HepG2 (cell line): ENCODE results near the gene PIKFYVE. TPM values are rescaled to one million over a fixed set of nuclear protein-coding genes. Genes with fewer than 3 reads are reported as not detected.

Source experiments
- ATAC-seq: fragments of 200-7000 bp; cut with Tn5 transposase; 3 replicates; pipeline ENCODE4 v1.9.1; 2020; ENCODE audit warnings: mild to moderate bottlenecking, moderate library complexity
- BruUV-seq: library from RNA; stranded (reverse); fragments of 400-500 nt; replicated peaks from 2 replicates; lab custom pipeline; 2021; lab: Mats Ljungman, UMichigan
- CTCF ChIA-PET: fragments of 300-600 bp; formaldehyde crosslinking; extraction: SDS; loops from one replicate; lab custom pipeline; 2021; ENCODE audit warnings: low total read pairs, inconsistent platforms, low intra/inter-chr PET ratio; lab: Yijun Ruan, JAX
- POLR2A ChIA-PET: fragments of 350-600 bp; sonication (Branson Sonifier 250); formaldehyde crosslinking; loops from one replicate; lab custom pipeline; 2020; ENCODE audit warnings: antibody characterized with exemption, inconsistent platforms; lab: Yijun Ruan, JAX
- DNase-seq: peaks from one replicate; pipeline ENCODE4 v3.0.0-alpha.2; 2015; ENCODE audit warnings: low spot score
- FAIRE-seq: peaks from 3 replicates; lab custom pipeline; 2011; peaks lifted over from hg19 to GRCh38; lab: Jason Lieb, UNC
- H2AFZ ChIP-seq: one replicate; pipeline ENCODE4 v1.6.1; 2011; ENCODE audit warnings: low read length, inconsistent platforms
- H3K27ac ChIP-seq: fragments of 300-600 bp; 3 replicates; pipeline ENCODE4 v1.8.0; 2011; ENCODE audit warnings: mixed run types, mild to moderate bottlenecking, mixed read lengths, low read length, inconsistent platforms; ENCODE audit not compliant: insufficient read depth; ENCODE audit errors: extremely low read length
- H3K27me3 ChIP-seq, 2 experiments: fragments of 200-600 bp in 1 of 2; 2 replicates in 1 of 2; 3 replicates in 1 of 2; pipeline versions ENCODE4 v1.6.0 to v1.8.0; 2011; ENCODE audit warnings: low read length in 2 of 2, mild to moderate bottlenecking in 2 of 2, moderate library complexity in 2 of 2, inconsistent platforms in 1 of 2; ENCODE audit not compliant: insufficient read depth in 2 of 2, control insufficient read depth in 1 of 2
- H3K36me3 ChIP-seq, 2 experiments: fragments of 200-600 bp in 1 of 2; replicated peaks in 1 of 2; 2 replicates in 1 of 2; 3 replicates in 1 of 2; pipeline versions ENCODE4 v1.5.1 to v1.8.0; 2011; ENCODE audit warnings: low read length in 2 of 2, inconsistent platforms in 1 of 2; ENCODE audit not compliant: insufficient read depth in 2 of 2, control insufficient read depth in 1 of 2
- H3K4me1 ChIP-seq: 2 replicates; pipeline ENCODE4 v1.5.1; 2012; ENCODE audit warnings: low read length, inconsistent platforms; ENCODE audit not compliant: insufficient read depth
- H3K4me2 ChIP-seq: 2 replicates; pipeline ENCODE4 v1.6.0; 2011; ENCODE audit warnings: low read depth, low read length, inconsistent platforms
- H3K4me3 ChIP-seq, 3 experiments: fragments of 200-600 bp in 1 of 3; sonication (generic), shearing (Covaris generic) in 1 of 3; replicated peaks in 1 of 3; 2 replicates each; pipeline ENCODE4 v1.5.1; 2011 to 2016; ENCODE audit warnings: low read length in 3 of 3, inconsistent platforms in 2 of 3, low read depth in 2 of 3, mild to moderate bottlenecking in 2 of 3, control low read depth in 1 of 3, mixed read lengths in 1 of 3; ENCODE audit not compliant: insufficient read depth in 1 of 3
- H3K79me2 ChIP-seq: one replicate; pipeline ENCODE4 v1.6.1; 2011; ENCODE audit warnings: low read length, inconsistent platforms; ENCODE audit not compliant: insufficient read depth
- H3K9ac ChIP-seq: 2 replicates; pipeline ENCODE4 v1.6.0; 2011; ENCODE audit warnings: mild to moderate bottlenecking, low read depth, low read length, inconsistent platforms; ENCODE audit not compliant: insufficient read depth
- H3K9me3 ChIP-seq: 2 replicates; pipeline ENCODE4 v1.5.1; 2012; ENCODE audit warnings: mild to moderate bottlenecking, low read length
- H4K20me1 ChIP-seq: 2 replicates; pipeline ENCODE4 v1.6.0; 2011; ENCODE audit warnings: inconsistent platforms, mild to moderate bottlenecking, low read length, moderate library complexity; ENCODE audit not compliant: insufficient read depth
- JUNB ChIP-seq: sonication (generic); formaldehyde crosslinking; IDR thresholded peaks from 2 replicates; pipeline ENCODE4 v1.8.0; 2022; ENCODE audit warnings: missing genetic modification reagents, mild to moderate bottlenecking, borderline replicate concordance
- KDM5A ChIP-seq: fragments of 200-600 bp; sonication (generic); IDR thresholded peaks from 2 replicates; pipeline ENCODE4 v1.7.0; 2018; ENCODE audit warnings: antibody characterized with exemption, mild to moderate bottlenecking, low read length, borderline replicate concordance
- PCBP2 ChIP-seq: fragments of 200-400 bp; formaldehyde crosslinking; optimal IDR thresholded peaks from 2 replicates; pipeline ENCODE3; 2018; ENCODE audit warnings: low read length, low read depth; ENCODE audit not compliant: poor library complexity, severe bottlenecking
- PHF21A ChIP-seq: sonication (generic); formaldehyde crosslinking; IDR thresholded peaks from 2 replicates; pipeline ENCODE4 v1.5.0; 2020; ENCODE audit warnings: mild to moderate bottlenecking, missing genetic modification reagents
- PTBP1 ChIP-seq: fragments of 200-400 bp; formaldehyde crosslinking; IDR thresholded peaks from 2 replicates; pipeline ENCODE4 v1.6.1; 2018; ENCODE audit warnings: low read length, low read depth; ENCODE audit not compliant: poor library complexity, severe bottlenecking
- REL ChIP-seq: sonication (generic); formaldehyde crosslinking; conservative IDR thresholded peaks from 2 replicates; pipeline ENCODE4 v1.8.0; 2022; ENCODE audit warnings: mild to moderate bottlenecking, missing genetic modification reagents, moderate library complexity
- SMARCC2 ChIP-seq: fragments of 450-650 bp; IDR thresholded peaks from 2 replicates; pipeline ENCODE4 v1.6.1; 2017; ENCODE audit warnings: antibody characterized with exemption, mild to moderate bottlenecking
- SNAPC2 ChIP-seq: sonication (generic); formaldehyde crosslinking; IDR thresholded peaks from 2 replicates; pipeline ENCODE4 v1.8.1; 2022; ENCODE audit warnings: mild to moderate bottlenecking, missing genetic modification reagents
- ZKSCAN5 ChIP-seq: sonication (generic); formaldehyde crosslinking; IDR thresholded peaks from 2 replicates; pipeline ENCODE4 v1.5.1; 2020; ENCODE audit warnings: mild to moderate bottlenecking, missing genetic modification reagents
- ZNF317 ChIP-seq: sonication (generic); formaldehyde crosslinking; IDR thresholded peaks from 2 replicates; pipeline ENCODE4 v1.5.0; 2020; ENCODE audit warnings: mild to moderate bottlenecking, missing genetic modification reagents
- ZNF33B ChIP-seq: sonication (generic); formaldehyde crosslinking; IDR thresholded peaks from 2 replicates; pipeline ENCODE4 v1.5.1; 2020; ENCODE audit warnings: mild to moderate bottlenecking, missing genetic modification reagents
- ZNF367 ChIP-seq: sonication (generic); formaldehyde crosslinking; IDR thresholded peaks from 2 replicates; pipeline ENCODE4 v1.4.0; 2020; ENCODE audit warnings: missing genetic modification reagents, borderline replicate concordance
- ZNF598 ChIP-seq: sonication (generic); formaldehyde crosslinking; IDR thresholded peaks from 2 replicates; pipeline ENCODE4 v1.5.1; 2020; ENCODE audit warnings: mild to moderate bottlenecking, missing genetic modification reagents, borderline replicate concordance
- ZNF616 ChIP-seq: sonication (generic); formaldehyde crosslinking; IDR thresholded peaks from 2 replicates; pipeline ENCODE4 v1.5.0; 2020; ENCODE audit warnings: low read depth, mild to moderate bottlenecking, missing genetic modification reagents
- ZSCAN25 ChIP-seq: sonication (generic); formaldehyde crosslinking; IDR thresholded peaks from 2 replicates; pipeline ENCODE4 v1.8.0; 2022; ENCODE audit warnings: mild to moderate bottlenecking, missing genetic modification reagents
- WGBS: methylation state at CpG from one replicate; pipeline ENCODE4 v1.1.6; 2017; ENCODE audit warnings: low lambda C conversion rate; 5-methylcytosine and 5-hydroxymethylcytosine counted together
- in situ Hi-C: cut with HindIII; loops from 2 replicates; pipeline ENCODE4 v1.10.0; 2017; ENCODE audit warnings: low pct_unique_long_range_greater_than_20kb; ENCODE audit not compliant: extremely low pct_ligation_motif_present
- intact Hi-C: fragments of 100-400 bp; cut with micrococcal nuclease; formaldehyde crosslinking; loops from one replicate; pipeline ENCODE4 v1.10.0; 2022; ENCODE audit not compliant: unreplicated experiment
- polyA plus RNA-seq, 8 experiments: library from polyadenylated mRNA; depleted of rRNA in 3 of 8; stranded (reverse) in 7 of 8; unstranded in 1 of 8; fragments of >200 nt; fragmentation: Illumina TruSeq in 4 of 8; extraction: Trizol in 4 of 8; gene quantifications; 2 replicates each; pipeline versions ENCODE4 v1.2.1 to v1.2.3, GENCODE V29; 2011 to 2016; ENCODE audit warnings: low read depth in 4 of 8, missing spikeins in 1 of 8, mixed read lengths in 1 of 8; ENCODE audit not compliant: insufficient read depth in 1 of 8
- total RNA-seq, 5 experiments: library from RNA; depleted of rRNA; stranded (reverse); fragments of >200 nt; fragmentation: Illumina TruSeq; extraction: Trizol; gene quantifications; 2 replicates each; pipeline ENCODE4 v1.2.3, GENCODE V29; 2016; ENCODE audit warnings: low read depth in 1 of 5
- TF ChIP-seq, protein P1 (sequence below): sonication (generic); formaldehyde crosslinking; IDR thresholded peaks from 2 replicates; pipeline ENCODE4 v1.9.0; 2021; ENCODE audit warnings: missing genetic modification reagents, borderline replicate concordance
- TF ChIP-seq, protein P2 (sequence below): IDR thresholded peaks from 2 replicates; pipeline ENCODE4 v1.6.1; 2012; ENCODE audit warnings: low read length, improper control_type of control experiment
- TF ChIP-seq, protein P3 (sequence below), 2 experiments: sonication (generic) in 1 of 2; formaldehyde crosslinking in 1 of 2; IDR thresholded peaks; 2 replicates each; pipeline versions ENCODE4 v1.5.1 to v1.6.1; 2011 to 2020; ENCODE audit warnings: borderline replicate concordance in 1 of 2, low read depth in 1 of 2, low read length in 1 of 2, mild to moderate bottlenecking in 1 of 2, missing genetic modification reagents in 1 of 2, moderate library complexity in 1 of 2

PIKFYVE gene
- total and polyA plus RNA-seq, 2 of the 13 experiments (the other 11 are each of a cell fraction or from before 2014, with no cell fraction given) = 20.2 to 21.7 TPM

DNA sequence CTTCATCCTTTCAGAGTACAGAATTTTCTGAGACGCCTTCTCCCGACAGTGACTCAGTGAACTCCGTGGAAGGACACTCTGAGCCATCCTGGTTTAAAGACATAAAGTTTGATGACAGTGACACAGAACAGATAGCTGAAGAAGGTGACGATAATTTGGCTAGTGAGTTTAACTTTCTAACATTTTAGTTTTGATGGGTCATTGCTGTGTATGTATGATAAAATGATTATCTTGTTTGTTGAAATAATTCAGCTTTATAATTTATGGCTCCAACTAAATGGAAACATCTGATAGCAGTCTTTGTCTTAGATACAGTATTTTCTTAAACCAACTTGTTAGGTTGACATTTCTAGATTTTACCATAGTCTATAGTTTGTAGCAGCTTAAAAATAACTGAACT lies 38.1 kb downstream of the PIKFYVE start:
- Histone ChIP-seq H3K36me3 (peaks cover 10 to 53% of the 10 kb centered on the region in 2 experiments), H3K4me3 (no peak overlapping the region), H3K9me3 (no peaks in the 10 kb centered on the region), H3K4me1 (no peaks in the 10 kb centered on the region), H4K20me1 (no peaks in the 10 kb centered on the region), H3K9ac (no peak overlapping the region), H3K4me2 (no peak overlapping the region), H3K27me3 (no peaks in the 10 kb centered on the region), H3K27ac (no peak overlapping the region), H3K79me2 (no peaks in the 10 kb centered on the region), H2AFZ (no peak overlapping the region)
- BruUV-seq = no TSS peak
- POLR2A ChIA-PET = no interaction called here
- intact Hi-C loops (no loop called here), in situ Hi-C loops (no loop called here)
- WGBS = 96% methylated on average over 4 of the region's 4 CpGs
- no peak for TF ChIP-seq ZNF616
- no peak for TF ChIP-seq ZNF317 (CRISPR knock-in tag)
- no peak for TF ChIP-seq ZKSCAN5
- no peak for TF ChIP-seq JUNB (CRISPR knock-in tag)
- no peak for TF ChIP-seq SNAPC2 (CRISPR knock-in tag)
- TF ChIP-seq, protein P1, sequence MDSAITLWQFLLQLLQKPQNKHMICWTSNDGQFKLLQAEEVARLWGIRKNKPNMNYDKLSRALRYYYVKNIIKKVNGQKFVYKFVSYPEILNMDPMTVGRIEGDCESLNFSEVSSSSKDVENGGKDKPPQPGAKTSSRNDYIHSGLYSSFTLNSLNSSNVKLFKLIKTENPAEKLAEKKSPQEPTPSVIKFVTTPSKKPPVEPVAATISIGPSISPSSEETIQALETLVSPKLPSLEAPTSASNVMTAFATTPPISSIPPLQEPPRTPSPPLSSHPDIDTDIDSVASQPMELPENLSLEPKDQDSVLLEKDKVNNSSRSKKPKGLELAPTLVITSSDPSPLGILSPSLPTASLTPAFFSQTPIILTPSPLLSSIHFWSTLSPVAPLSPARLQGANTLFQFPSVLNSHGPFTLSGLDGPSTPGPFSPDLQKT (CRISPR knock-in tag) = no peak
- TF ChIP-seq, protein P2, sequence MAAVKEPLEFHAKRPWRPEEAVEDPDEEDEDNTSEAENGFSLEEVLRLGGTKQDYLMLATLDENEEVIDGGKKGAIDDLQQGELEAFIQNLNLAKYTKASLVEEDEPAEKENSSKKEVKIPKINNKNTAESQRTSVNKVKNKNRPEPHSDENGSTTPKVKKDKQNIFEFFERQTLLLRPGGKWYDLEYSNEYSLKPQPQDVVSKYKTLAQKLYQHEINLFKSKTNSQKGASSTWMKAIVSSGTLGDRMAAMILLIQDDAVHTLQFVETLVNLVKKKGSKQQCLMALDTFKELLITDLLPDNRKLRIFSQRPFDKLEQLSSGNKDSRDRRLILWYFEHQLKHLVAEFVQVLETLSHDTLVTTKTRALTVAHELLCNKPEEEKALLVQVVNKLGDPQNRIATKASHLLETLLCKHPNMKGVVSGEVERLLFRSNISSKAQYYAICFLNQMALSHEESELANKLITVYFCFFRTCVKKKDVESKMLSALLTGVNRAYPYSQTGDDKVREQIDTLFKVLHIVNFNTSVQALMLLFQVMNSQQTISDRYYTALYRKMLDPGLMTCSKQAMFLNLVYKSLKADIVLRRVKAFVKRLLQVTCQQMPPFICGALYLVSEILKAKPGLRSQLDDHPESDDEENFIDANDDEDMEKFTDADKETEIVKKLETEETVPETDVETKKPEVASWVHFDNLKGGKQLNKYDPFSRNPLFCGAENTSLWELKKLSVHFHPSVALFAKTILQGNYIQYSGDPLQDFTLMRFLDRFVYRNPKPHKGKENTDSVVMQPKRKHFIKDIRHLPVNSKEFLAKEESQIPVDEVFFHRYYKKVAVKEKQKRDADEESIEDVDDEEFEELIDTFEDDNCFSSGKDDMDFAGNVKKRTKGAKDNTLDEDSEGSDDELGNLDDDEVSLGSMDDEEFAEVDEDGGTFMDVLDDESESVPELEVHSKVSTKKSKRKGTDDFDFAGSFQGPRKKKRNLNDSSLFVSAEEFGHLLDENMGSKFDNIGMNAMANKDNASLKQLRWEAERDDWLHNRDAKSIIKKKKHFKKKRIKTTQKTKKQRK = no peak
- no peak for TF ChIP-seq ZNF33B (CRISPR knock-in tag)
- no peak for TF ChIP-seq PTBP1
- TF ChIP-seq REL (CRISPR knock-in tag) = no peak
- TF ChIP-seq, protein P3, sequence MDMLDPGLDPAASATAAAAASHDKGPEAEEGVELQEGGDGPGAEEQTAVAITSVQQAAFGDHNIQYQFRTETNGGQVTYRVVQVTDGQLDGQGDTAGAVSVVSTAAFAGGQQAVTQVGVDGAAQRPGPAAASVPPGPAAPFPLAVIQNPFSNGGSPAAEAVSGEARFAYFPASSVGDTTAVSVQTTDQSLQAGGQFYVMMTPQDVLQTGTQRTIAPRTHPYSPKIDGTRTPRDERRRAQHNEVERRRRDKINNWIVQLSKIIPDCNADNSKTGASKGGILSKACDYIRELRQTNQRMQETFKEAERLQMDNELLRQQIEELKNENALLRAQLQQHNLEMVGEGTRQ (IDR thresholded peaks at IDR 0.05; ENCODE audit: low read depth, low read length) = no peak
- TF ChIP-seq, protein P3 (CRISPR knock-in tag; IDR thresholded peaks at IDR 0.05; ENCODE audit: borderline replicate concordance) = no peak
- TF ChIP-seq PCBP2 = no peak
- no peak for TF ChIP-seq SMARCC2
- TF ChIP-seq PHF21A (CRISPR knock-in tag) = no peak
- no peak for TF ChIP-seq ZNF598 (CRISPR knock-in tag)
- no peak for TF ChIP-seq ZSCAN25 (CRISPR knock-in tag)
- TF ChIP-seq ZNF367 (CRISPR knock-in tag) = no peak
- TF ChIP-seq KDM5A = no peak
- ATAC-seq = no peak
- no peak for FAIRE-seq
- CTCF ChIA-PET = no interaction called here
- no peak for DNase-seq
